GM23338 (cell line): ENCODE results near the gene TGFBI. TPM values are rescaled to one million over a fixed set of nuclear protein-coding genes. Genes with fewer than 3 reads are reported as not detected.

Experiments used
- ATAC-seq: fragments of 200-7000 bp; cut with Tn5 transposase; 3 replicates; pipeline ENCODE4 v1.9.1; 2020
- DNase-seq: peaks from one replicate; pipeline ENCODE4 v3.0.0-alpha.2; 2015; ENCODE audit warnings: low spot score
- H2AFZ ChIP-seq: fragments of 200-600 bp; sonication (generic); 2 replicates; pipeline ENCODE4 v1.8.0; 2016; ENCODE audit warnings: antibody characterized with exemption, mild to moderate bottlenecking, moderate library complexity
- H3F3A ChIP-seq: fragments of 200-600 bp; sonication (generic); replicated peaks from 2 replicates; pipeline ENCODE4 v1.8.0; 2017; ENCODE audit warnings: antibody characterized with exemption, mixed run types, low read depth
- H3K27ac ChIP-seq: fragments of 200-600 bp; sonication (generic); 2 replicates; pipeline ENCODE4 v1.6.1; 2016; ENCODE audit warnings: low read depth
- H3K27me3 ChIP-seq: fragments of 200-600 bp; sonication (generic); 2 replicates; pipeline ENCODE4 v1.8.0; 2016; ENCODE audit warnings: mild to moderate bottlenecking, mixed run types, moderate library complexity; ENCODE audit not compliant: insufficient read depth
- H3K36me3 ChIP-seq: fragments of 200-600 bp; sonication (generic); 2 replicates; pipeline ENCODE4 v1.8.0; 2016; ENCODE audit warnings: mild to moderate bottlenecking; ENCODE audit not compliant: insufficient read depth
- H3K4me1 ChIP-seq: fragments of 200-600 bp; sonication (generic); 2 replicates; pipeline ENCODE4 v1.8.0; 2016; ENCODE audit warnings: mild to moderate bottlenecking, moderate library complexity; ENCODE audit not compliant: insufficient read depth
- H3K4me2 ChIP-seq: fragments of 200-600 bp; sonication (generic); 2 replicates; pipeline ENCODE4 v1.7.1; 2017; ENCODE audit warnings: mixed run types
- H3K4me3 ChIP-seq: fragments of 200-600 bp; sonication (generic); 2 replicates; pipeline ENCODE4 v1.6.1; 2016; ENCODE audit warnings: mixed run types
- H3K79me2 ChIP-seq: fragments of 200-600 bp; sonication (generic); replicated peaks from 2 replicates; pipeline ENCODE4 v1.8.0; 2017; ENCODE audit warnings: mild to moderate bottlenecking; ENCODE audit not compliant: insufficient read depth
- H3K9me2 ChIP-seq: fragments of 200-600 bp; sonication (generic); 2 replicates; pipeline ENCODE4 v1.8.0; 2017; ENCODE audit not compliant: insufficient read depth
- H4K20me1 ChIP-seq: fragments of 200-600 bp; sonication (generic); replicated peaks from 2 replicates; pipeline ENCODE4 v1.8.0; 2017; ENCODE audit warnings: mild to moderate bottlenecking; ENCODE audit not compliant: insufficient read depth
- H3K27ac Mint-ChIP-seq: 2 replicates; pipeline ENCODE4 v1.8.0; 2020; ENCODE audit warnings: inconsistent platforms, mild to moderate bottlenecking, moderate library complexity, mixed read lengths
- H3K27me3 Mint-ChIP-seq: 3 replicates; pipeline ENCODE4 v1.8.0; 2022; ENCODE audit warnings: low read depth, mild to moderate bottlenecking, moderate library complexity, mixed read lengths, inconsistent platforms; ENCODE audit not compliant: insufficient read depth, poor library complexity
- H3K36me3 Mint-ChIP-seq: 3 replicates; pipeline ENCODE4 v1.8.0; 2021; ENCODE audit warnings: low read depth, mild to moderate bottlenecking, inconsistent platforms, moderate library complexity, mixed read lengths
- H3K4me1 Mint-ChIP-seq: 3 replicates; pipeline ENCODE4 v1.8.0; 2020; ENCODE audit warnings: mild to moderate bottlenecking, inconsistent platforms, mixed read lengths
- H3K4me3 Mint-ChIP-seq: 3 replicates; pipeline ENCODE4 v1.8.0; 2021; ENCODE audit warnings: moderate library complexity, mild to moderate bottlenecking, inconsistent platforms, mixed read lengths
- H3K9me3 Mint-ChIP-seq: 3 replicates; pipeline ENCODE4 v1.8.0; 2020; ENCODE audit warnings: moderate library complexity, mild to moderate bottlenecking, inconsistent platforms, mixed read lengths
- CREB1 ChIP-seq: fragments of 250-450 bp; sonication (Bioruptor Pico); IDR thresholded peaks from 2 replicates; pipeline ENCODE4 v1.5.0; 2020; ENCODE audit warnings: low read depth, mild to moderate bottlenecking, moderate library complexity
- EZH2phosphoT487 ChIP-seq: fragments of 200-600 bp; sonication (generic); IDR thresholded peaks from one replicate; pipeline ENCODE4 v1.8.1; 2018; ENCODE audit warnings: antibody characterized with exemption; ENCODE audit not compliant: unreplicated experiment
- NANOG ChIP-seq: IDR thresholded peaks from 2 replicates; pipeline ENCODE4 v1.6.1; 2016; ENCODE audit warnings: antibody characterized with exemption, borderline replicate concordance
- STAT1 ChIP-seq: IDR thresholded peaks from one replicate; pipeline ENCODE4 v1.6.1; 2016; ENCODE audit warnings: antibody characterized with exemption; ENCODE audit not compliant: unreplicated experiment
- ZNF331 ChIP-seq: fragments of 250-450 bp; sonication (Bioruptor Pico); IDR thresholded peaks from 2 replicates; pipeline ENCODE4 v1.5.0; 2020; ENCODE audit warnings: low read depth, mild to moderate bottlenecking, moderate library complexity
- polyA plus RNA-seq: library from polyadenylated mRNA; unstranded; fragments of >200 nt; fragmentation: Nextera tagmentation; extraction: Ambion mirVana; gene quantifications from 2 replicates; pipeline ENCODE4 v1.2.1, GENCODE V29; 2016
- total RNA-seq: library from RNA; depleted of rRNA; stranded (reverse); fragments of >200 nt; shearing (Covaris generic); gene quantifications from 2 replicates; pipeline ENCODE4 v1.2.3, GENCODE V29; 2014
- TF ChIP-seq, protein P1 (sequence below): IDR thresholded peaks from 2 replicates; pipeline ENCODE4 v1.6.1; 2016; ENCODE audit warnings: antibody characterized with exemption
- TF ChIP-seq, protein P2 (sequence below): IDR thresholded peaks from one replicate; pipeline ENCODE4 v1.6.1; 2018; ENCODE audit warnings: antibody characterized with exemption; ENCODE audit not compliant: unreplicated experiment
- TF ChIP-seq, protein P3 (sequence below): fragments of 250-450 bp; sonication (Bioruptor Pico); IDR thresholded peaks from 2 replicates; pipeline ENCODE4 v1.5.0; 2020; ENCODE audit warnings: mild to moderate bottlenecking, moderate library complexity
- TF ChIP-seq, protein P4 (sequence below), 2 experiments: fragments of 200-600 bp in 1 of 2; sonication (generic) in 1 of 2; conservative IDR thresholded peaks; 2 replicates each; pipeline versions ENCODE4 v1.5.1 to v1.6.1; 2016 to 2017; ENCODE audit warnings: antibody characterized with exemption in 2 of 2, low read depth in 2 of 2, mild to moderate bottlenecking in 2 of 2, moderate library complexity in 1 of 2

The TGFBI gene
- total and polyA plus RNA-seq, 2 experiments from 2014 or later = 8.9 to 9.4 TPM

DNA sequence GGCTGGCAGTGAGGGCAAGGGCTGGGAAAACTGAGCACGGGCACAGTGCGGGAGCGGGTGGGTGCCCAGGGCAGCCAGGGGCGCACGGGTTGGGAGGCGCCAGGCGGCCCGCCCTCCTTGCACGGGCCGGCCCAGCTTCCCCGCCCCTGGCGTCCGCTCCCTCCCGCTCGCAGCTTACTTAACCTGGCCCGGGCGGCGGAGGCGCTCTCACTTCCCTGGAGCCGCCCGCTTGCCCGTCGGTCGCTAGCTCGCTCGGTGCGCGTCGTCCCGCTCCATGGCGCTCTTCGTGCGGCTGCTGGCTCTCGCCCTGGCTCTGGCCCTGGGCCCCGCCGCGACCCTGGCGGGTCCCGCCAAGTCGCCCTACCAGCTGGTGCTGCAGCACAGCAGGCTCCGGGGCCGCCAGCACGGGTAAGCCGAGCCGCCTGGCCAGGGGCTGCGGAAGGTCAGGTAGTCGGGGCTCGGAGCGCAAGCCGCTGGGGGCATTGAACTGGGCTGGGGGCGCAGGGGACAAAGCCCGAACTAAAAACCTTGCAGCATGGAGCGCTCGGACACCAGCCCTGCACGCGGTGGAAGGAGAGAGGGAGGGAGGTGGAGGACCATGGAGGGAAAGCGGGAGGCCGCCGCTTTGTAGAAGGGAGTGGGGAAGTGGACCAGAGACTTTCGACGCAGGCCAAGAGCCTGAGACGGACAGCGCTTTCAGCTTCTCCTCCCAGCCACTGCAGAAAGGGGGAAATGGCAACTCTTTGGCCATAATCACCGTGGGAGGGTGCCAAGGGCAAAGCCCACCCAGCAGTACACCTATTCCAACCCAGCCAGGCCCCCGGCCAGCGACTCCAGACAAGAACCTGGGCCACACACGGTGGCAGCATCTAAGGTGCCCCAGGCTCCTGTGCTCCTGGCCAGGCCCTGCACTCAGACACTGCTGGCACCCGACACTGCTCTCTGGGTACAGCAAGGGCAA lies at the start of gene TGFBI (continued):
- TF ChIP-seq, protein P1, sequence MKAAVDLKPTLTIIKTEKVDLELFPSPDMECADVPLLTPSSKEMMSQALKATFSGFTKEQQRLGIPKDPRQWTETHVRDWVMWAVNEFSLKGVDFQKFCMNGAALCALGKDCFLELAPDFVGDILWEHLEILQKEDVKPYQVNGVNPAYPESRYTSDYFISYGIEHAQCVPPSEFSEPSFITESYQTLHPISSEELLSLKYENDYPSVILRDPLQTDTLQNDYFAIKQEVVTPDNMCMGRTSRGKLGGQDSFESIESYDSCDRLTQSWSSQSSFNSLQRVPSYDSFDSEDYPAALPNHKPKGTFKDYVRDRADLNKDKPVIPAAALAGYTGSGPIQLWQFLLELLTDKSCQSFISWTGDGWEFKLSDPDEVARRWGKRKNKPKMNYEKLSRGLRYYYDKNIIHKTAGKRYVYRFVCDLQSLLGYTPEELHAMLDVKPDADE = peak; percentile 41; the same call in 1 of the 2 replicates

DNA sequence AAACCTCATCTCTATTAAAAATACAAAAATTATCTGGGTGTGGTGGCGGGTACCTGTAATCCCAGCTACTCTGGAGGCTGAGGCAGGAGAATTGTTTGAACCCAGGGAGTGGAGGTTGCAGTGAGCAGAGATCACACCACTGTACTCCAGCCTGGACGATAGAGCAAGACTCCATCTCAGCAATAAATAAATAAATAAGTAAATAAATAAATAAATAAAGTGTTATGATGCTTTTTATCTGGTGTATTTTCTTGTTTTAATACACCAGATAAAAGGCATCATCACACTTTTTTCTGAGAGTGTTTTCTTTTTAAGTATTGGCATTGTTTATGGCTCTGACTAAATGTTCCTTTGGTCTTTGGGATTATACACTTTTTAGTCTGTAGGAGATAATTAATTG lies 49.8 kb upstream of the TGFBI start:
- Histone ChIP-seq H2AFZ (no peak overlapping the region), H4K20me1 (no peaks in the 10 kb centered on the region), H3K79me2 (no peaks in the 10 kb centered on the region), H3K4me2 (no peak overlapping the region), H3K36me3 (no peaks in the 10 kb centered on the region), H3K9me2 (no peaks in the 10 kb centered on the region), H3K4me3 (no peak overlapping the region), H3F3A (no peaks in the 10 kb centered on the region), H3K27me3 (no peaks in the 10 kb centered on the region), H3K4me1 (peaks cover 10% of the 10 kb centered on the region), H3K27ac (no peak overlapping the region)
- H3K4me1 Mint-ChIP-seq = peaks cover 20% of the 10 kb centered on the region
- no peaks in the 10 kb centered on the region for H3K36me3 Mint-ChIP-seq
- H3K4me3 Mint-ChIP-seq = no peak overlapping the region
- no peaks in the 10 kb centered on the region; the same call in 2 of the 3 replicates for H3K9me3 Mint-ChIP-seq
- peaks cover 4% of the 10 kb centered on the region for H3K27me3 Mint-ChIP-seq
- no peak overlapping the region for H3K27ac Mint-ChIP-seq
- ATAC-seq (no peak), DNase-seq (no peak)
- no peak for TF ChIP-seq STAT1
- TF ChIP-seq, protein P2, sequence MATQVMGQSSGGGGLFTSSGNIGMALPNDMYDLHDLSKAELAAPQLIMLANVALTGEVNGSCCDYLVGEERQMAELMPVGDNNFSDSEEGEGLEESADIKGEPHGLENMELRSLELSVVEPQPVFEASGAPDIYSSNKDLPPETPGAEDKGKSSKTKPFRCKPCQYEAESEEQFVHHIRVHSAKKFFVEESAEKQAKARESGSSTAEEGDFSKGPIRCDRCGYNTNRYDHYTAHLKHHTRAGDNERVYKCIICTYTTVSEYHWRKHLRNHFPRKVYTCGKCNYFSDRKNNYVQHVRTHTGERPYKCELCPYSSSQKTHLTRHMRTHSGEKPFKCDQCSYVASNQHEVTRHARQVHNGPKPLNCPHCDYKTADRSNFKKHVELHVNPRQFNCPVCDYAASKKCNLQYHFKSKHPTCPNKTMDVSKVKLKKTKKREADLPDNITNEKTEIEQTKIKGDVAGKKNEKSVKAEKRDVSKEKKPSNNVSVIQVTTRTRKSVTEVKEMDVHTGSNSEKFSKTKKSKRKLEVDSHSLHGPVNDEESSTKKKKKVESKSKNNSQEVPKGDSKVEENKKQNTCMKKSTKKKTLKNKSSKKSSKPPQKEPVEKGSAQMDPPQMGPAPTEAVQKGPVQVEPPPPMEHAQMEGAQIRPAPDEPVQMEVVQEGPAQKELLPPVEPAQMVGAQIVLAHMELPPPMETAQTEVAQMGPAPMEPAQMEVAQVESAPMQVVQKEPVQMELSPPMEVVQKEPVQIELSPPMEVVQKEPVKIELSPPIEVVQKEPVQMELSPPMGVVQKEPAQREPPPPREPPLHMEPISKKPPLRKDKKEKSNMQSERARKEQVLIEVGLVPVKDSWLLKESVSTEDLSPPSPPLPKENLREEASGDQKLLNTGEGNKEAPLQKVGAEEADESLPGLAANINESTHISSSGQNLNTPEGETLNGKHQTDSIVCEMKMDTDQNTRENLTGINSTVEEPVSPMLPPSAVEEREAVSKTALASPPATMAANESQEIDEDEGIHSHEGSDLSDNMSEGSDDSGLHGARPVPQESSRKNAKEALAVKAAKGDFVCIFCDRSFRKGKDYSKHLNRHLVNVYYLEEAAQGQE = no peak
- TF ChIP-seq EZH2phosphoT487 = no peak
- TF ChIP-seq CREB1 (CRISPR knock-in tag) = no peak
- TF ChIP-seq, protein P3, sequence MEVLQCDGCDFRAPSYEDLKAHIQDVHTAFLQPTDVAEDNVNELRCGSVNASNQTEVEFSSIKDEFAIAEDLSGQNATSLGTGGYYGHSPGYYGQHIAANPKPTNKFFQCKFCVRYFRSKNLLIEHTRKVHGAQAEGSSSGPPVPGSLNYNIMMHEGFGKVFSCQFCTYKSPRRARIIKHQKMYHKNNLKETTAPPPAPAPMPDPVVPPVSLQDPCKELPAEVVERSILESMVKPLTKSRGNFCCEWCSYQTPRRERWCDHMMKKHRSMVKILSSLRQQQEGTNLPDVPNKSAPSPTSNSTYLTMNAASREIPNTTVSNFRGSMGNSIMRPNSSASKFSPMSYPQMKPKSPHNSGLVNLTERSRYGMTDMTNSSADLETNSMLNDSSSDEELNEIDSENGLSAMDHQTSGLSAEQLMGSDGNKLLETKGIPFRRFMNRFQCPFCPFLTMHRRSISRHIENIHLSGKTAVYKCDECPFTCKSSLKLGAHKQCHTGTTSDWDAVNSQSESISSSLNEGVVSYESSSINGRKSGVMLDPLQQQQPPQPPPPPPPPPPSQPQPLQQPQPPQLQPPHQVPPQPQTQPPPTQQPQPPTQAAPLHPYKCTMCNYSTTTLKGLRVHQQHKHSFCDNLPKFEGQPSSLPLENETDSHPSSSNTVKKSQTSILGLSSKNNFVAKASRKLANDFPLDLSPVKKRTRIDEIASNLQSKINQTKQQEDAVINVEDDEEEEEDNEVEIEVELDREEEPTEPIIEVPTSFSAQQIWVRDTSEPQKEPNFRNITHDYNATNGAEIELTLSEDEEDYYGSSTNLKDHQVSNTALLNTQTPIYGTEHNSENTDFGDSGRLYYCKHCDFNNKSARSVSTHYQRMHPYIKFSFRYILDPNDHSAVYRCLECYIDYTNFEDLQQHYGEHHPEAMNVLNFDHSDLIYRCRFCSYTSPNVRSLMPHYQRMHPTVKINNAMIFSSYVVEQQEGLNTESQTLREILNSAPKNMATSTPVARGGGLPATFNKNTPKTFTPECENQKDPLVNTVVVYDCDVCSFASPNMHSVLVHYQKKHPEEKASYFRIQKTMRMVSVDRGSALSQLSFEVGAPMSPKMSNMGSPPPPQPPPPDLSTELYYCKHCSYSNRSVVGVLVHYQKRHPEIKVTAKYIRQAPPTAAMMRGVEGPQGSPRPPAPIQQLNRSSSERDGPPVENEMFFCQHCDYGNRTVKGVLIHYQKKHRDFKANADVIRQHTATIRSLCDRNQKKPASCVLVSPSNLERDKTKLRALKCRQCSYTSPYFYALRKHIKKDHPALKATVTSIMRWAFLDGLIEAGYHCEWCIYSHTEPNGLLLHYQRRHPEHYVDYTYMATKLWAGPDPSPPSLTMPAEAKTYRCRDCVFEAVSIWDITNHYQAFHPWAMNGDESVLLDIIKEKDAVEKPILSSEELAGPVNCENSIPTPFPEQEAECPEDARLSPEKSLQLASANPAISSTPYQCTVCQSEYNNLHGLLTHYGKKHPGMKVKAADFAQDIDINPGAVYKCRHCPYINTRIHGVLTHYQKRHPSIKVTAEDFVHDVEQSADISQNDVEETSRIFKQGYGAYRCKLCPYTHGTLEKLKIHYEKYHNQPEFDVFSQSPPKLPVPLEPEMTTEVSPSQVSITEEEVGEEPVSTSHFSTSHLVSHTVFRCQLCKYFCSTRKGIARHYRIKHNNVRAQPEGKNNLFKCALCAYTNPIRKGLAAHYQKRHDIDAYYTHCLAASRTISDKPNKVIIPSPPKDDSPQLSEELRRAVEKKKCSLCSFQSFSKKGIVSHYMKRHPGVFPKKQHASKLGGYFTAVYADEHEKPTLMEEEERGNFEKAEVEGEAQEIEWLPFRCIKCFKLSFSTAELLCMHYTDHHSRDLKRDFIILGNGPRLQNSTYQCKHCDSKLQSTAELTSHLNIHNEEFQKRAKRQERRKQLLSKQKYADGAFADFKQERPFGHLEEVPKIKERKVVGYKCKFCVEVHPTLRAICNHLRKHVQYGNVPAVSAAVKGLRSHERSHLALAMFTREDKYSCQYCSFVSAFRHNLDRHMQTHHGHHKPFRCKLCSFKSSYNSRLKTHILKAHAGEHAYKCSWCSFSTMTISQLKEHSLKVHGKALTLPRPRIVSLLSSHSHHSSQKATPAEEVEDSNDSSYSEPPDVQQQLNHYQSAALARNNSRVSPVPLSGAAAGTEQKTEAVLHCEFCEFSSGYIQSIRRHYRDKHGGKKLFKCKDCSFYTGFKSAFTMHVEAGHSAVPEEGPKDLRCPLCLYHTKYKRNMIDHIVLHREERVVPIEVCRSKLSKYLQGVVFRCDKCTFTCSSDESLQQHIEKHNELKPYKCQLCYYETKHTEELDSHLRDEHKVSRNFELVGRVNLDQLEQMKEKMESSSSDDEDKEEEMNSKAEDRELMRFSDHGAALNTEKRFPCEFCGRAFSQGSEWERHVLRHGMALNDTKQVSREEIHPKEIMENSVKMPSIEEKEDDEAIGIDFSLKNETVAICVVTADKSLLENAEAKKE (CRISPR knock-in tag) = no peak
- no peak for TF ChIP-seq NANOG
- TF ChIP-seq, protein P4, sequence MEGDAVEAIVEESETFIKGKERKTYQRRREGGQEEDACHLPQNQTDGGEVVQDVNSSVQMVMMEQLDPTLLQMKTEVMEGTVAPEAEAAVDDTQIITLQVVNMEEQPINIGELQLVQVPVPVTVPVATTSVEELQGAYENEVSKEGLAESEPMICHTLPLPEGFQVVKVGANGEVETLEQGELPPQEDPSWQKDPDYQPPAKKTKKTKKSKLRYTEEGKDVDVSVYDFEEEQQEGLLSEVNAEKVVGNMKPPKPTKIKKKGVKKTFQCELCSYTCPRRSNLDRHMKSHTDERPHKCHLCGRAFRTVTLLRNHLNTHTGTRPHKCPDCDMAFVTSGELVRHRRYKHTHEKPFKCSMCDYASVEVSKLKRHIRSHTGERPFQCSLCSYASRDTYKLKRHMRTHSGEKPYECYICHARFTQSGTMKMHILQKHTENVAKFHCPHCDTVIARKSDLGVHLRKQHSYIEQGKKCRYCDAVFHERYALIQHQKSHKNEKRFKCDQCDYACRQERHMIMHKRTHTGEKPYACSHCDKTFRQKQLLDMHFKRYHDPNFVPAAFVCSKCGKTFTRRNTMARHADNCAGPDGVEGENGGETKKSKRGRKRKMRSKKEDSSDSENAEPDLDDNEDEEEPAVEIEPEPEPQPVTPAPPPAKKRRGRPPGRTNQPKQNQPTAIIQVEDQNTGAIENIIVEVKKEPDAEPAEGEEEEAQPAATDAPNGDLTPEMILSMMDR (conservative IDR thresholded peaks at IDR 0.05; ENCODE audit: low read depth in 2 of 2) = no peak
- TF ChIP-seq, protein P1 = no peak
- no peak for TF ChIP-seq ZNF331 (CRISPR knock-in tag)
